Astrocyte (in vitro differentiated cells and primary cell): ENCODE measurements around the gene SOX3. TPM values are rescaled to one million over a fixed set of nuclear protein-coding genes. Genes with fewer than 3 reads are reported as not detected.

Experiments used
- DNase-seq: peaks from one replicate; pipeline ENCODE4 v3.0.0-alpha.2; 2010; ENCODE audit warnings: low read depth
- FAIRE-seq: peaks from 2 replicates; lab custom pipeline; 2011; peaks lifted over from hg19 to GRCh38; lab: Jason Lieb, UNC
- H2AFZ ChIP-seq: 2 replicates; pipeline ENCODE4 v1.6.0; 2012; ENCODE audit warnings: low read depth, low read length, inconsistent platforms
- H3K27ac ChIP-seq: 2 replicates; pipeline ENCODE4 v1.5.1; 2011; ENCODE audit warnings: low read depth, low read length, inconsistent platforms
- H3K27me3 ChIP-seq: 2 replicates; pipeline ENCODE4 v1.6.0; 2011; ENCODE audit warnings: low read length, inconsistent platforms; ENCODE audit not compliant: insufficient read depth
- H3K36me3 ChIP-seq: 2 replicates; pipeline ENCODE4 v1.5.1; 2011; ENCODE audit warnings: low read length, inconsistent platforms; ENCODE audit not compliant: insufficient read depth
- H3K4me1 ChIP-seq: 2 replicates; pipeline ENCODE4 v1.5.1; 2011; ENCODE audit warnings: low read length, inconsistent platforms; ENCODE audit not compliant: insufficient read depth
- H3K4me2 ChIP-seq: 2 replicates; pipeline ENCODE4 v1.6.0; 2012; ENCODE audit warnings: low read length, inconsistent platforms
- H3K4me3 ChIP-seq: 2 replicates; pipeline ENCODE4 v1.5.1; 2011; ENCODE audit warnings: low read depth, mild to moderate bottlenecking, low read length, inconsistent platforms; ENCODE audit not compliant: insufficient read depth
- H3K79me2 ChIP-seq: 2 replicates; pipeline ENCODE4 v1.6.0; 2012; ENCODE audit warnings: mild to moderate bottlenecking, low read length, inconsistent platforms; ENCODE audit not compliant: insufficient read depth
- H3K9ac ChIP-seq: 2 replicates; pipeline ENCODE4 v1.6.0; 2012; ENCODE audit warnings: mild to moderate bottlenecking, low read length, inconsistent platforms
- H3K9me3 ChIP-seq: 2 replicates; pipeline ENCODE4 v1.5.1; 2012; ENCODE audit warnings: low read depth, mild to moderate bottlenecking, low read length, inconsistent platforms; ENCODE audit not compliant: insufficient read depth
- H4K20me1 ChIP-seq: 2 replicates; pipeline ENCODE4 v1.6.0; 2012; ENCODE audit warnings: low read length, inconsistent platforms; ENCODE audit not compliant: insufficient read depth
- H3K27ac Mint-ChIP-seq: one replicate; pipeline ENCODE4 v1.8.0; 2021; ENCODE audit warnings: mild to moderate bottlenecking, mixed read lengths; ENCODE audit not compliant: unreplicated experiment
- H3K27me3 Mint-ChIP-seq: one replicate; pipeline ENCODE4 v1.8.0; 2021; ENCODE audit warnings: low read depth, mixed read lengths; ENCODE audit not compliant: unreplicated experiment
- H3K36me3 Mint-ChIP-seq: one replicate; pipeline ENCODE4 v1.8.0; 2021; ENCODE audit warnings: low read depth, mixed read lengths; ENCODE audit not compliant: unreplicated experiment
- H3K4me1 Mint-ChIP-seq: one replicate; pipeline ENCODE4 v1.8.0; 2021; ENCODE audit warnings: low read depth, mixed read lengths; ENCODE audit not compliant: unreplicated experiment
- H3K4me3 Mint-ChIP-seq: one replicate; pipeline ENCODE4 v1.8.0; 2021; ENCODE audit warnings: mild to moderate bottlenecking, moderate library complexity, mixed read lengths; ENCODE audit not compliant: unreplicated experiment
- H3K9me3 Mint-ChIP-seq: one replicate; pipeline ENCODE4 v1.8.0; 2021; ENCODE audit warnings: mild to moderate bottlenecking, mixed read lengths; ENCODE audit not compliant: unreplicated experiment
- EZH2 ChIP-seq: IDR thresholded peaks from 2 replicates; pipeline ENCODE4 v1.6.1; 2012; ENCODE audit warnings: mild to moderate bottlenecking, low read length, inconsistent platforms; ENCODE audit not compliant: insufficient read depth
- total RNA-seq: library from RNA; stranded (reverse); gene quantifications from 2 replicates; pipeline ENCODE4 v1.2.1, GENCODE V29; 2021
- TF ChIP-seq, protein P1 (sequence below): IDR thresholded peaks from 2 replicates; pipeline ENCODE4 v1.5.1; 2011; ENCODE audit warnings: low read depth, mild to moderate bottlenecking, inconsistent platforms, low read length, moderate library complexity; ENCODE audit not compliant: insufficient read depth

SOX3 gene
- total RNA-seq, 1 donor from 2014 or later: 0.98 TPM

DNA sequence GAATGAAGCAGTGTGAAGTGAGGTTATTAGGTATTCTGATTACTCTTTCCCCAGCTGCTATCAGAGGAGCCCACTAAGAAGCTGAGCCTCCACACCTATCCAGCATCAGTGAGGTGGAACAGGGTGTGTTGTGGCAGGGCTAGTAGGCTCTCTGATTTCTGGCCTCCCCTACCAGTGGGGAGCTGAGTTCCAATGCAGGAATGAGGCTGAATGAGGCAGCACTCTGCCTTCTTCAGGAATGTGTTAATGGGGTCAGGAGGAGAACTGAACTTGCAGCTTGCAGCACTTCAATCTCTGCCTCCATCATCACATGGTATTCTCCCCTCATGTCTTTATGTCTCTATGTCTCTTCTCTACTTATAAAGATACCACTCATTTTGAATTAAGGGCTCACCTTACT is 26.9 kb downstream of the SOX3 start:
- Mint-ChIP-seq H3K4me3 (no peak overlapping the region), H3K27ac (no peak overlapping the region), H3K4me1 (no peaks in the 10 kb centered on the region), H3K27me3 (no peaks in the 10 kb centered on the region), H3K36me3 (no peaks in the 10 kb centered on the region), H3K9me3 (peaks cover 5% of the 10 kb centered on the region)
- H3K9me3 ChIP-seq: no peaks in the 10 kb centered on the region
- no peaks in the 10 kb centered on the region for H3K36me3 ChIP-seq
- H3K9ac ChIP-seq: no peak overlapping the region
- DNase-seq: no peak
- peak; percentile 34 for FAIRE-seq
- H3K79me2 ChIP-seq: no peaks in the 10 kb centered on the region
- no peaks in the 10 kb centered on the region for H4K20me1 ChIP-seq
- H3K27ac ChIP-seq: no peak overlapping the region
- no peaks in the 10 kb centered on the region for H3K27me3 ChIP-seq
- no peak overlapping the region for H3K4me3 ChIP-seq
- no peak overlapping the region for H3K4me2 ChIP-seq
- H2AFZ ChIP-seq: no peak overlapping the region
- H3K4me1 ChIP-seq: no peaks in the 10 kb centered on the region
- no peak for TF ChIP-seq EZH2
- TF ChIP-seq, protein P1, sequence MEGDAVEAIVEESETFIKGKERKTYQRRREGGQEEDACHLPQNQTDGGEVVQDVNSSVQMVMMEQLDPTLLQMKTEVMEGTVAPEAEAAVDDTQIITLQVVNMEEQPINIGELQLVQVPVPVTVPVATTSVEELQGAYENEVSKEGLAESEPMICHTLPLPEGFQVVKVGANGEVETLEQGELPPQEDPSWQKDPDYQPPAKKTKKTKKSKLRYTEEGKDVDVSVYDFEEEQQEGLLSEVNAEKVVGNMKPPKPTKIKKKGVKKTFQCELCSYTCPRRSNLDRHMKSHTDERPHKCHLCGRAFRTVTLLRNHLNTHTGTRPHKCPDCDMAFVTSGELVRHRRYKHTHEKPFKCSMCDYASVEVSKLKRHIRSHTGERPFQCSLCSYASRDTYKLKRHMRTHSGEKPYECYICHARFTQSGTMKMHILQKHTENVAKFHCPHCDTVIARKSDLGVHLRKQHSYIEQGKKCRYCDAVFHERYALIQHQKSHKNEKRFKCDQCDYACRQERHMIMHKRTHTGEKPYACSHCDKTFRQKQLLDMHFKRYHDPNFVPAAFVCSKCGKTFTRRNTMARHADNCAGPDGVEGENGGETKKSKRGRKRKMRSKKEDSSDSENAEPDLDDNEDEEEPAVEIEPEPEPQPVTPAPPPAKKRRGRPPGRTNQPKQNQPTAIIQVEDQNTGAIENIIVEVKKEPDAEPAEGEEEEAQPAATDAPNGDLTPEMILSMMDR: no peak

DNA sequence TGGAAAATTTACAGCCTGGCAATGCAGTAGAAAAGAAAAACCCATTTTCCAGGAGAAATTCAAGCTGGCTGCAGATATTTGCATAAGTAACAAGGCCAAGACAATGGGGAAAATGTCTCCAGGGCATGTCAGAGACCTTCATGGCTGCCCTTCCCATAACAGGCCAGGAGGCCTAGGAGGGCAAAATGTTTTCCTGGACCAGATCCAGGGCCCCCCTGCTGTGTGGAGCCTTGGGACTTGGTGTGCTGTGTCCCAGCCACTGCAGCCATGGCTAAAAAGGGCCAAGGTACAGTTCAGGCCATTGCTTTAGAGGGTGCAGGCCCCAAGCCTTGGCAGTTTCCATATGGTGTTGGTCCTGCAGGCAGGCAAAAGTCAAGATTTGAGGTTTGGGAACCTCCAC is 29.8 kb downstream of the SOX3 start:
- TF ChIP-seq EZH2: no peak
- TF ChIP-seq, protein P1: no peak
- Histone ChIP-seq H3K4me2 (no peak overlapping the region), H3K36me3 (no peaks in the 10 kb centered on the region), H3K9me3 (no peaks in the 10 kb centered on the region), H3K27me3 (no peaks in the 10 kb centered on the region), H3K9ac (no peak overlapping the region), H3K79me2 (no peaks in the 10 kb centered on the region), H3K27ac (no peak overlapping the region), H3K4me1 (no peaks in the 10 kb centered on the region), H4K20me1 (no peaks in the 10 kb centered on the region), H2AFZ (no peak overlapping the region), H3K4me3 (no peak overlapping the region)
- Mint-ChIP-seq H3K4me3 (no peak overlapping the region), H3K36me3 (no peaks in the 10 kb centered on the region), H3K4me1 (no peaks in the 10 kb centered on the region), H3K9me3 (peaks cover 5% of the 10 kb centered on the region), H3K27me3 (no peaks in the 10 kb centered on the region), H3K27ac (no peak overlapping the region)
- DNase-seq (no peak), FAIRE-seq (no peak)

DNA sequence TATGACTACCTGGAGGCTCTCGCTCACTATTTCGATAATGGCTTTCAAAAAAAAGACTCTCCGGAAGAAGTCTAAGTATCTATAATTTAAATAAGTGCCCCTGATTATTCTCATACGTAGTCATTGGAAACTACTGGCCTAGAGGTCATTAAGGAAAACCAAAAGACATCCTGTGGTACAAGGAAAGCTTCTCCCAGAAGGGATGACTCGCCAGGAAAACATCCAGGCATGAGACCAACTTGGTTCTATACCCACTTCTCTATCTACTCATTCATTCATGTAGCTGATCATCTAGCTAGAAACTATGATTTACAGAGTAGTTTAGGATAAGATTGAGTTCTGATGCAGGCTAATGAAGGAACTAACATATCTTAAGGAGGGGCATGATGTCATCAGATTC is 37.7 kb downstream of the SOX3 start:
- FAIRE-seq: peak; percentile 91
- no peaks in the 10 kb centered on the region for H3K9me3 ChIP-seq

More for the DNA sequence above, 37.7 kb downstream of the SOX3 start:
- H3K4me2 ChIP-seq: no peak overlapping the region
- no peak overlapping the region for H3K27ac ChIP-seq
- H3K4me3 ChIP-seq: no peak overlapping the region
- H3K4me1 Mint-ChIP-seq: no peaks in the 10 kb centered on the region
- no peaks in the 10 kb centered on the region for H3K36me3 ChIP-seq
- H3K27ac Mint-ChIP-seq: no peak overlapping the region
- H3K9me3 Mint-ChIP-seq: peaks cover 3% of the 10 kb centered on the region
- DNase-seq: peak; percentile 70
- TF ChIP-seq, protein P1: no peak
- TF ChIP-seq EZH2: no peak
- H3K4me1 ChIP-seq: no peaks in the 10 kb centered on the region
- no peak overlapping the region for H2AFZ ChIP-seq
- no peaks in the 10 kb centered on the region for H3K79me2 ChIP-seq
- no peaks in the 10 kb centered on the region for H3K36me3 Mint-ChIP-seq
- no peak overlapping the region for H3K4me3 Mint-ChIP-seq
- H3K27me3 ChIP-seq: no peaks in the 10 kb centered on the region
- peaks cover 2% of the 10 kb centered on the region for H3K27me3 Mint-ChIP-seq
- H3K9ac ChIP-seq: no peak overlapping the region
- H4K20me1 ChIP-seq: no peaks in the 10 kb centered on the region
